ENCODE data around the gene ADAM23. TPM values are rescaled to one million over a fixed set of nuclear protein-coding genes. Genes with fewer than 3 reads are reported as not detected.

The ADAM23 gene
- polyA plus RNA-seq, 2 of the 4 experiments (the other 2 are of a cell fraction), result 6.1 to 7.8 TPM

- TF ChIP-seq ELK1 (IDR thresholded peaks at IDR 0.05; ENCODE audit: low read depth, low read length) (no peak), NFE2L2 (conservative IDR thresholded peaks at IDR 0.05; ENCODE audit: low read length) (no peak)
Observed at GRCh38 chr2:206474099-206474498, 30.8 kb downstream of the ADAM23 start (continued).

DNA sequence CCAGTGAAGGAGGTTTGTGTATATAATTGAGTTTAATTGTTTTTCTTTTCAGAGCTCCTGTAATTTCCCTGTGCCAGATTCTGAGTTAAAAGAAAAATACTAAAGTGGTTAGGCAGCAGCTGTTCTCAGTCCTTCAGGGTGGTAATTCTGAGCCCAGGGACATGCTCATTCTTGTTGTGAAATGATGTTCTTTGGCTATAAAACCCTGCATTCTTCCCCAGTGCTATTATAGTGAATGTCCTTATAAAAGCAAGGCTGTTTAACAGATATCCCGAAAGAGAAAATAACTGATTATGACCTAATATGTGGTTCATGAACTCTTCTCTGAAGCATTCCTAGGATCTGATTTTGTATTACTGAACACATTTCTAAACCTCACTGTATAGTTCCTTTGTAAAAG is 34.0 kb downstream of the ADAM23 start:
- no peak for DNase-seq (ENCODE audit: low read depth in 1 of 2, low spot score in 1 of 2)
- CTCF ChIA-PET, result no interaction called here
- H3K4me1 ChIP-seq, result peaks cover 6% of the 10 kb centered on the region; the same call in 2 of the 3 replicates
- no peak for TF ChIP-seq POLR2AphosphoS2 (conservative IDR thresholded peaks at IDR 0.05; ENCODE audit: low read length)
- TF ChIP-seq, protein P1, sequence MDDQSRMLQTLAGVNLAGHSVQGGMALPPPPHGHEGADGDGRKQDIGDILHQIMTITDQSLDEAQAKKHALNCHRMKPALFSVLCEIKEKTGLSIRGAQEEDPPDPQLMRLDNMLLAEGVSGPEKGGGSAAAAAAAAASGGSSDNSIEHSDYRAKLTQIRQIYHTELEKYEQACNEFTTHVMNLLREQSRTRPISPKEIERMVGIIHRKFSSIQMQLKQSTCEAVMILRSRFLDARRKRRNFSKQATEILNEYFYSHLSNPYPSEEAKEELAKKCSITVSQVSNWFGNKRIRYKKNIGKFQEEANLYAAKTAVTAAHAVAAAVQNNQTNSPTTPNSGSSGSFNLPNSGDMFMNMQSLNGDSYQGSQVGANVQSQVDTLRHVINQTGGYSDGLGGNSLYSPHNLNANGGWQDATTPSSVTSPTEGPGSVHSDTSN (IDR thresholded peaks at IDR 0.05), result no peak
- no peak for TF ChIP-seq CHD2 (IDR thresholded peaks at IDR 0.05; ENCODE audit: low read length, partially characterized antibody)
- TF ChIP-seq EHF (CRISPR knock-in tag; IDR thresholded peaks at IDR 0.05), result no peak
- TF ChIP-seq MAX (IDR thresholded peaks at IDR 0.05), result no peak
- no peak overlapping the region for H3K27ac ChIP-seq
- no peak overlapping the region for H3K4me2 ChIP-seq
- ATAC-seq, result no peak
- no peak for FAIRE-seq
- POLR2A ChIA-PET, result no interaction called here
- no peaks in the 10 kb centered on the region for H3K9me3 ChIP-seq
- no peak overlapping the region for H3K4me3 ChIP-seq
- WGBS (ENCODE audit: missing lambda C conversion rate), result 93% methylated on average over 1 of the region's 1 CpG

DNA sequence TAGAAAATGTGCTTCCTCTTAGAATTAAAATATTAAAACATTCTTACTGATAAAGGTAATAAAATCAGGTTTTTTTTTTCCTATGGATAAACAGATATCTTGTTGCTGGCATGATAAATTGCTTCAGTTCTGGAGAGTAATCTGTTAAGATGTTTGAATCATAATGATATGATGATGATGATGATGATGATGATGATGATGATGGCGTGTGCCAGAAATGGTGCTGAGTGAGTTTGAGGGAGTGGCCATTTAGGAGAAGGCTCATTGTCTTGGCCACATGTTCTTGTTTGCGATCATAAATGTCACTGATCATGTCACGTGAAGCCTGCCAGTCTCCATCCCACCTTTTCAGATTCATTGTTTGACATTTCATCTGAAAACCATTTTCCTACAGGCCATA is 35.0 kb downstream of the ADAM23 start:
- ChIA-PET POLR2A (no interaction called here), CTCF (interaction anchor here (1.1 kb wide), 1 partner anchor 9 kb away, joined by 3 read pairs; no protein-coding TSS in a partner anchor)
- no peak for FAIRE-seq
- Histone ChIP-seq H3K27ac (no peak overlapping the region), H3K4me2 (no peak overlapping the region), H3K4me3 (no peak overlapping the region), H3K9me3 (no peaks in the 10 kb centered on the region), H3K4me1 (peaks cover 6% of the 10 kb centered on the region; the same call in 2 of the 3 replicates)
- 67% methylated on average over 3 of the region's 3 CpGs for WGBS (ENCODE audit: missing lambda C conversion rate)
- TF ChIP-seq RARB (CRISPR knock-in tag; IDR thresholded peaks at IDR 0.05) (no peak), RCOR1 (IDR thresholded peaks at IDR 0.05; ENCODE audit: low read depth, low read length) (no peak), RNF2 (IDR thresholded peaks at IDR 0.05; ENCODE audit: borderline replicate concordance, low read depth) (no peak), ZFP36 (IDR thresholded peaks at IDR 0.05; ENCODE audit: borderline replicate concordance, partially characterized antibody) (no peak), TP53 (CRISPR knock-in tag; IDR thresholded peaks at IDR 0.05) (no peak), FOSL2 (IDR thresholded peaks at IDR 0.05) (no peak), FOSL2 (CRISPR knock-in tag; IDR thresholded peaks at IDR 0.05) (no peak), ZNF302 (CRISPR knock-in tag; IDR thresholded peaks at IDR 0.05) (no peak), SREBF2 (IDR thresholded peaks at IDR 0.05) (no peak), CBX2 (IDR thresholded peaks at IDR 0.05; ENCODE audit: borderline replicate concordance, low read depth) (no peak), HES2 (IDR thresholded peaks at IDR 0.05) (no peak), KDM1A (IDR thresholded peaks at IDR 0.05; ENCODE audit: low read depth) (no peak), EP300 (IDR thresholded peaks at IDR 0.05) (no peak), ELK1 (IDR thresholded peaks at IDR 0.05; ENCODE audit: low read depth, low read length) (no peak), REST (IDR thresholded peaks at IDR 0.05) (no peak), NFE2L2 (conservative IDR thresholded peaks at IDR 0.05; ENCODE audit: low read length) (no peak)
- ATAC-seq, result no peak
- DNase-seq (ENCODE audit: low read depth in 1 of 2, low spot score in 1 of 2), result no peak

Measured in A549 (cell line).